SU-DHL-6 (cell line): Measurements from ENCODE around the gene PKDCC.

Experiments
- EZH2phosphoT487 ChIP-seq: fragments of 200-600 bp; sonication (generic), shearing (Covaris generic); conservative IDR thresholded peaks from 2 replicates; pipeline ENCODE4 v1.6.1; 2018; ENCODE audit warnings: mild to moderate bottlenecking, antibody characterized with exemption, low read length, moderate library complexity, mixed read lengths
- TF ChIP-seq, protein P1 (sequence below): fragments of 200-600 bp; sonication (generic); IDR thresholded peaks from one replicate; pipeline ENCODE4 v1.5.1; 2017; ENCODE audit warnings: antibody characterized with exemption, mild to moderate bottlenecking, low read length, moderate library complexity; ENCODE audit not compliant: insufficient read depth, poor library complexity, severe bottlenecking

DNA sequence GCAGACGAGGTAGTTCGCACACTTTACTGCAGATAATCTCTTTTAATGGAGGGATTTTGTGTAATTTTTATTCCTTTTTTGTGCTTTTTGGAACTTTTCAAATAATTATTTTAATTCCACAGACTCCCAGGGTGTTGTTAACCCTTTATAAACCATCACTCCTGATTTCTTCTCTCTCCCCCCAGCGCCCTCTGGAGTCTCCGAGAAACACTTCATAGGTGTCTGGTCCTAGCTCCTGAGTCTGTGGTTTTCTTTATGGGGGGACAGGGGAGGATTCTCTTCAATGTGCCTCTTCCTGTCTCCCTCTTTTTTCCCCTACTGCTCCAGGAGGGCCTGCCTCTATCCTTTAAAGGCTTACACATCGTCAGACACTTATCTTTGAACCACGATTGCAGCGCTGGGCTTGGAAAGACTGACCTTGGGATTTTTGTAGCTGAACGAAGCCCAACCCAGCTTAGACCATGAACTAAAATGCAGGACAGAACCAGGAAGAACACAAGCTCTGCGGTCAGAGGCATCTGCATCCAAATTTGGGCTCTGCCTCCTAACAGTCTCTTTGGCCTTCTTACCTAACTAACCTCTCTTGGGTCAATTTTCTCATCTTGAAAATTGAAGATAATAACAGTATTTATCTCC, 7.1 kb upstream of the PKDCC start:
- TF ChIP-seq, protein P1, sequence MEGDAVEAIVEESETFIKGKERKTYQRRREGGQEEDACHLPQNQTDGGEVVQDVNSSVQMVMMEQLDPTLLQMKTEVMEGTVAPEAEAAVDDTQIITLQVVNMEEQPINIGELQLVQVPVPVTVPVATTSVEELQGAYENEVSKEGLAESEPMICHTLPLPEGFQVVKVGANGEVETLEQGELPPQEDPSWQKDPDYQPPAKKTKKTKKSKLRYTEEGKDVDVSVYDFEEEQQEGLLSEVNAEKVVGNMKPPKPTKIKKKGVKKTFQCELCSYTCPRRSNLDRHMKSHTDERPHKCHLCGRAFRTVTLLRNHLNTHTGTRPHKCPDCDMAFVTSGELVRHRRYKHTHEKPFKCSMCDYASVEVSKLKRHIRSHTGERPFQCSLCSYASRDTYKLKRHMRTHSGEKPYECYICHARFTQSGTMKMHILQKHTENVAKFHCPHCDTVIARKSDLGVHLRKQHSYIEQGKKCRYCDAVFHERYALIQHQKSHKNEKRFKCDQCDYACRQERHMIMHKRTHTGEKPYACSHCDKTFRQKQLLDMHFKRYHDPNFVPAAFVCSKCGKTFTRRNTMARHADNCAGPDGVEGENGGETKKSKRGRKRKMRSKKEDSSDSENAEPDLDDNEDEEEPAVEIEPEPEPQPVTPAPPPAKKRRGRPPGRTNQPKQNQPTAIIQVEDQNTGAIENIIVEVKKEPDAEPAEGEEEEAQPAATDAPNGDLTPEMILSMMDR = no peak
- no peak for TF ChIP-seq EZH2phosphoT487
